ENCODE data around the gene MBOAT2.
A peak's percentile ranks its signal among the peaks of the same experiment; 100 is the strongest.

Gene MBOAT2

DNA sequence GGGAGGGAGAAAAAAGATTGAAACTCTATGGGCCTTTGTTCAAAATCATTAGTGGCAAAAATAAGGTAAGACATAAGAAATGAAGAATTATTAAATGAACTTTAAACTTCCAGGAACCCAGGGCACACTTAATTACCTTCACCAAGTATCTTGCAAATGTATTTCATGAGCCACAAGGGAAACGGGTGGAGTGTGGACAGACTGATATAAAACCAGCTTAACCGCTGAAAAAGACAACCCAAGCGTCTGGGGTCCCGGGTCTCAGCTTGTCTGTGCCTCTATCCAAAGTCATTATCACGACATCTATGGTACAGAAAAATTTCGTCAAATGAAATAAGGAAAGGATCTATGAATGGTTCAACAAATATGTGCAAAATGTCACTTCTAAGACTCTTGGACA, 13.9 kb upstream of the MBOAT2 start:
- no peak for DNase-seq

DNA sequence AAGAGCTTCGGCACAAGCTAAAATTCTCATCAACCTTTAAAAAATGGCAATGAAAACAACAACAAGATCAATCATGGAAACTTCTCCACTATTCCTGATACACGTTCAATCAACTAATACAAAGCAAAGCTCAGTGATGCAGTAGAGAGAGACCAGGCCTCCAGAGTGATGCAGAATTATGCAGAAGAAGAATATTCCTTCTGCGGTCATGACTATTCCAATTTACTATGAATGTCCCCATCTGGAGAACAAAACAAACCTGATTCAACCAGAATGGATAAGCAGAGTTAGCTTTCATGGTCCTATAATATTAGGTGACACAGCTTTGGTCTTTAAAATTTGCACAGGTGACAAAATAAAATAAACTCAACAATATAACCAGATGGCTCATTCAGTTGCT, 12.5 kb upstream of the MBOAT2 start:
- DNase-seq, result no peak

- DNase-seq, result no peak
Observed at GRCh38 chr2:9013403-9013802, 9.9 kb upstream of the MBOAT2 start.

- no peak for DNase-seq
Observed at GRCh38 chr2:9010866-9011265, 7.4 kb upstream of the MBOAT2 start.

DNA sequence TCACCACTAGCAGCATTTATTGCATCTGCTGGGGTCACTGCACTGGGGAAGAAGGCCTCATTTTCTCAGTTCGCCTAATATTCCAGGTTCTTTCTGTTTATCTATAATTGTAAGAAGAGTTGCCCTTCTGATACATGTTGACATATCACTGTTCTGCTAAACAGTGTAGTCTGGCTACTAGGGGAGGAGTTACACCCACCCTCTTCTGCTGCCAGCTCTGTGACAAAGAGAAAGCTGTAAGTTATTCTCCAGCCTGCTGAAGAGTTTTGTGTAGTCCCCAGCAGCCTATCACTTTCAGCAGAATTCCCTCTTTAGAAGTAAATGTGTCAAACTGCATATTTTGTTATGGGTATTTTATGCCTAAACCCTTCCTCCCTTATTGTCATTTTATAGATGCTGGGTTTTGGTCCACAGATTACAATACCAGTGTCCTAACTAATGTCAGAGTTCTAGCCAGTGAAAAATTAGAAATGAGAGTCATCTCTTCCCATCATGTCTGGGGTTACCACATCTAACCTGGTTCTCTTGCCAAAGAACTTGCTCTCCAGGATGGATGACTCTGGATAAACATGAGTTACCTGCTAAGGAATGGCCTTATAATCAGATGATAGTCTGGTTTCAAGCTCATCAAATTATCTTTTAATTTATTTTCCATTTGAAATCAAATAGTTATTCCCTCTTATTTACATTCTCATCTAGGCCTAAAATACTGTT, 5.6 kb upstream of the MBOAT2 start:
- DNase-seq, result no peak

GRCh38 chr2:9006368-9006767, 2.9 kb upstream of the MBOAT2 start:
- DNase-seq, result no peak

DNA sequence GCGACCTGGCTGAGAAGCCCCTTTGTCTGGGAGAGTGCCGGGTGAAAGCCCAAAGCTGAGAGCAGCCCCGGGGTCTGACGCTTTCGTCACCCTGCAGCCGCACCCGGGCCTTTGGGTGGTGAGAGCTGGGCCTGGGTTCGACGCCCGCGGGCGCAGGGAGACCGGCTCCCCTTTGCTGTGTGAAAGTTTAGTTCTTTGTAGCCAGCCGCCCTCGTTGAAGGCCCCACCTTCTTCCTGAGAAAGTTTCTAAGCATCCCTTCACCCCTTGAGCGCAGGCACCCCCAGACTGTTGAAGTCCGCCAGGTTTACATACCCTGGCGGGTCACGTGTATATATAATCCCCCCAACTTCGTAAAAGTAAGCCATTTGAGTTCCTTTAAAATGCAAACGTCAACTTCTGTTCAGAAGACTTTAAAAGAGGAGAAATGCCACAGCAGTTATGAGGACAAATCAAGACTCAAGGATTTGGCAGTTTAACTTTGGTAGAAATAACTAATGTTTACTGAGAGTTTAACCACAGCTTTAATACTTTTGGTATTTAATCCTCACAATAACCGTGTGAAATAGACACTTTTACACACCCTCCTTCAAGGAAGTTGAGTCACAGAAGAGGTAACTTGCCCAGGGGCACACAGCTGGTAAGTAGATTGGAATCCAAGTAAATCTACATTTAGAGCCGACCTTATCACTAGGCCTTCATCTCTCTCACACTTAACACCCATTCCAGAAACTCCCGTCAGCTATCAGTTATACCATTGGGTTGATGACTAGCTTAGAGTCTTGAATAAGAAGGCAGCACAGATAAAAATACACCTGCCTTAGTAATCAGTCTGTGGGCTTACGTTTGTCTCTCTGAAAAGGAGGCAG, 1.1 kb upstream of the MBOAT2 start:
- DNase-seq, result no peak

GRCh38 chr2:9003366-9003615, 193 bp downstream of the MBOAT2 start:
- DNase-seq, result no peak

- peak; percentile 40 for DNase-seq
Observed at GRCh38 chr2:9002637-9003365, 683 bp downstream of the MBOAT2 start.

GRCh38 chr2:9002313-9002636, 1.2 kb downstream of the MBOAT2 start:
- no peak for DNase-seq

- DNase-seq, result no peak
Observed at GRCh38 chr2:9001778-9002177, 1.7 kb downstream of the MBOAT2 start.

GRCh38 chr2:9001229-9001628, 2.3 kb downstream of the MBOAT2 start:
- DNase-seq, result no peak

GRCh38 chr2:9000442-9000841, 3.0 kb downstream of the MBOAT2 start:
- DNase-seq, result no peak

- no peak for DNase-seq
Observed at GRCh38 chr2:8999797-9000196, 3.7 kb downstream of the MBOAT2 start.

DNA sequence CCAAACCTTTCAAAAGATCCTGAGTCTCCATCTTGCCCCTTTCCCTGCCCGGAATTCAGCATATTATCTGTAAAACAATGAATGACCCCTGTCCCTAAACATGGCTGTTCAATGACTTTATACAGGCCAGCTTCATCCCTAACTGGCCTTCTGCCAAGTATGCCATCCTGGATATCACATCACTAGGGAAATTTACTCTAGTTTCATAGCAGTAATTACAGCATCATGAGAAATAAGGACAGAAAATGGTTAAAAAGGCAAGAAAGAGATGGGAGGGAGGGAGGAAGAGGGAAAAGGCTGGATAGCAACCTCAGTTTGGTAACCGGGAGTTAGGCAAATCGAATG, 4.4 kb downstream of the MBOAT2 start:
- no peak for DNase-seq

DNA sequence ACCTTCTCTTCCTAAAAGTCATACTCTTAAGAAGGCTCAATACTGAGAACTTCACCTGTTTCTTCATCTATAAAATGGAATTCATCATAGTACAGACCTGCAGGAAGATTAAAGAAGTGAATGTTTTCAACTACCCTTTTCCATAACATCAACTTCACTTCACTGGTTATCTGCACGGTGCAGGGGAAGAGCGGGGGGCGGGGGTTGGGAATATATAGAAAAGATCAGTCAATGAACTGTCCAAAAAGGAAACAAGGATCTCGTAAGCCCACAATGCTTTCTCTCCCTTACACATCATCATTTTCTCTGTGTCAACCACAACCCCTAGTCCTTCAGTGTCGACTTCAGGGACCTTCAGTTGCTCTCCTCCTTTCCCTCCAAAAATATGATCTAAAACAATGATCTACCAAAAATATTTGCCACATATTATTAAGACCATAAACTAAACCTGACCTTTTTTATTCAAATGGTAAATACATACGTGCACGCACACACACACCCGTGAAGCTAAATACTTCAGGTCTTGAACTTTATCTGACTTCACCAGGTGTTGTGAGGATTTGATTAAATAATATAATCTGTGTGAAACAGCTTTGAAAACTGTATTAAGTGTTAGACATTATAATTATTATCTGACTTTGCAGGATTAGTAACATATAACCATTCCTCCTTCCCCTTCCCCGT, 4.9 kb downstream of the MBOAT2 start:
- no peak for DNase-seq

DNA sequence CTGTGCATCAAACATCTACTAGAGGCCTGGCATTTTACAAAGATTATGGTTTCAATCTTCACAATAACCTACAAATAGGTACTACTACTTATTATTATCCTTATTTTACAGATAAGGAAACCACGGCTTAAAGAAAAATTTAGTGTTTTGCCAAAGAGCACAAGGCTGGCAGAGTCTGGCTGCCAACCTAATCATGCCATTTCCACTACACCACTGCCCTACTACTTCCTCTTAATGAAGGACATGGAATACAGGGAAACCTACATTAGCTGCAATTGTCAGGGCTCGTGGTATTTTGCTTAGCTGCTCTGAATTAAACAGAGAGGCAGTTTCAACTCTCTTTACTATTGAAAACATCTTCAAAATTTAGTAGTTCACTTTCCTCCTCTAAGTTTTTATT, 5.9 kb downstream of the MBOAT2 start:
- no peak for DNase-seq

GRCh38 chr2:8997108-8997507, 6.4 kb downstream of the MBOAT2 start:
- no peak for DNase-seq

GRCh38 chr2:8996006-8996405, 7.5 kb downstream of the MBOAT2 start:
- no peak for DNase-seq

GRCh38 chr2:8994386-8994785, 9.1 kb downstream of the MBOAT2 start:
- no peak for DNase-seq

- no peak for DNase-seq
Observed at GRCh38 chr2:8993902-8994278, 9.6 kb downstream of the MBOAT2 start.

- no peak for DNase-seq
Observed at GRCh38 chr2:8993196-8993901, 10.1 kb downstream of the MBOAT2 start.

DNA sequence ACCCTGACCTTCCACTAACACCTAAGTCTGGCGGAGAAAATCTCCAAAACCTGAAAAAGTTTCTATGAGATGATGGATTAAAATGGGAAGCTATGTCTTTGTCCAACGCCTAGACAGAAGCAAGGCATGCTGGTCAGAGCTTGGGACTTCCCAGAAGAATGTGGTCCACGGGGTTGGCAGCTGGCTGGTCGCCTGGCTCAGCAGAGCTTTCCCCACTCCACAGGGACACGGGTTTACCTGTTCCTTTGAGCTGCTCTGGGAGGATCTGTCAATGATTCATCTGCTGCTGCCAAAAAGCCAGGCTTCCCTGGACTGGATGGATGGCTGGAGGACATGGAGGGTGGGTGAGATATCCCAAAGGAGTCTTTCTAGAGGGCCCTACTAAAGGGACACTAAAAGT, 10.8 kb downstream of the MBOAT2 start:
- DNase-seq, result no peak
